HepG2 (cell line): ENCODE results near the gene C14orf93. TPM values are rescaled to one million over a fixed set of nuclear protein-coding genes. Genes with fewer than 3 reads are reported as not detected.

ENCODE experiments used
- ARNT ChIP-seq: fragments of 450-650 bp; IDR thresholded peaks from 2 replicates; pipeline ENCODE4 v1.6.1; 2017
- BRCA1 ChIP-seq: sonication (generic); formaldehyde crosslinking; IDR thresholded peaks from 2 replicates; pipeline ENCODE4 v1.4.0; 2020; ENCODE audit warnings: missing genetic modification reagents
- CEBPB ChIP-seq: IDR thresholded peaks from 2 replicates; pipeline ENCODE4 v1.6.1; 2011; ENCODE audit warnings: low read depth, low read length, improper control_type of control experiment, borderline replicate concordance
- FOXA1 ChIP-seq, 2 experiments: fragments of 450-650 bp in 1 of 2; sonication (generic) in 1 of 2; formaldehyde crosslinking in 1 of 2; IDR thresholded peaks; 2 replicates each; pipeline versions ENCODE4 v1.4.0 to v1.6.1; 2016 to 2020; ENCODE audit warnings: missing genetic modification reagents in 1 of 2
- HIC2 ChIP-seq: sonication (generic); formaldehyde crosslinking; IDR thresholded peaks from 2 replicates; pipeline ENCODE4 v1.9.0; 2022; ENCODE audit warnings: low read depth, missing genetic modification reagents
- HMGXB4 ChIP-seq, 2 experiments: sonication (generic) in 1 of 2; formaldehyde crosslinking in 1 of 2; IDR thresholded peaks; 2 replicates each; pipeline versions ENCODE4 v1.4.0 to v1.6.1; 2018 to 2020; ENCODE audit warnings: missing genetic modification reagents in 2 of 2, borderline replicate concordance in 1 of 2, low read depth in 1 of 2, mild to moderate bottlenecking in 1 of 2, missing biosample characterization in 1 of 2
- HNRNPH1 ChIP-seq: fragments of 200-400 bp; formaldehyde crosslinking; optimal IDR thresholded peaks from 2 replicates; pipeline ENCODE3; 2017; ENCODE audit warnings: mild to moderate bottlenecking, low read depth, low read length
- KDM1A ChIP-seq: IDR thresholded peaks from 2 replicates; pipeline ENCODE4 v1.6.1; 2016; ENCODE audit warnings: missing compliant biosample characterization
- MATR3 ChIP-seq: sonication (generic); formaldehyde crosslinking; IDR thresholded peaks from 2 replicates; pipeline ENCODE4 v1.4.0; 2020; ENCODE audit warnings: missing genetic modification reagents
- MAZ ChIP-seq, 2 experiments: sonication (generic) in 1 of 2; formaldehyde crosslinking in 1 of 2; IDR thresholded peaks; 2 replicates each; pipeline versions ENCODE4 v1.5.0 to v1.6.1; 2012 to 2020; ENCODE audit warnings: low read depth in 2 of 2, mild to moderate bottlenecking in 2 of 2, borderline replicate concordance in 1 of 2, improper control_type of control experiment in 1 of 2, low read length in 1 of 2, missing genetic modification reagents in 1 of 2, moderate library complexity in 1 of 2
- MLX ChIP-seq: IDR thresholded peaks from 2 replicates; pipeline ENCODE4 v1.6.1; 2016
- POGZ ChIP-seq: sonication (generic); formaldehyde crosslinking; IDR thresholded peaks from 2 replicates; pipeline ENCODE4 v1.4.0; 2020; ENCODE audit warnings: mild to moderate bottlenecking, missing genetic modification reagents
- RARG ChIP-seq: sonication (generic); formaldehyde crosslinking; IDR thresholded peaks from 2 replicates; pipeline ENCODE4 v1.4.0; 2020; ENCODE audit warnings: low read depth, mild to moderate bottlenecking, missing genetic modification reagents
- RBM39 ChIP-seq: fragments of 200-400 bp; formaldehyde crosslinking; IDR thresholded peaks from one replicate; pipeline ENCODE4 v1.6.1; 2018; ENCODE audit warnings: antibody characterized with exemption, mild to moderate bottlenecking, low read depth, low read length; ENCODE audit not compliant: poor library complexity, severe bottlenecking
- RXRA ChIP-seq: sonication (generic); formaldehyde crosslinking; IDR thresholded peaks from 2 replicates; pipeline ENCODE4 v1.5.1; 2020; ENCODE audit warnings: missing genetic modification reagents
- SOX6 ChIP-seq, 2 experiments: fragments of 450-650 bp in 1 of 2; sonication (generic) in 1 of 2; formaldehyde crosslinking in 1 of 2; IDR thresholded peaks; 2 replicates each; pipeline versions ENCODE4 v1.4.0 to v1.6.1; 2017 to 2020; ENCODE audit warnings: antibody characterized with exemption in 1 of 2, mild to moderate bottlenecking in 1 of 2, missing genetic modification reagents in 1 of 2
- ZFP1 ChIP-seq: IDR thresholded peaks from 2 replicates; pipeline ENCODE4 v1.6.1; 2016
- ZMYM4 ChIP-seq: sonication (generic); formaldehyde crosslinking; IDR thresholded peaks from 2 replicates; pipeline ENCODE4 v1.8.1; 2023; ENCODE audit warnings: mild to moderate bottlenecking, missing genetic modification reagents
- ZNF562 ChIP-seq: sonication (generic); formaldehyde crosslinking; IDR thresholded peaks from 2 replicates; pipeline ENCODE4 v1.8.0; 2022; ENCODE audit warnings: missing genetic modification reagents, borderline replicate concordance
- ZNF574 ChIP-seq: sonication (generic); formaldehyde crosslinking; IDR thresholded peaks from 2 replicates; pipeline ENCODE4 v1.4.0; 2020; ENCODE audit warnings: missing genetic modification reagents
- ZNF773 ChIP-seq: sonication (generic); formaldehyde crosslinking; IDR thresholded peaks from 2 replicates; pipeline ENCODE4 v1.4.0; 2020; ENCODE audit warnings: missing genetic modification reagents, borderline replicate concordance
- polyA plus RNA-seq, 8 experiments: library from polyadenylated mRNA; depleted of rRNA in 3 of 8; stranded (reverse) in 7 of 8; unstranded in 1 of 8; fragments of >200 nt; fragmentation: Illumina TruSeq in 4 of 8; extraction: Trizol in 4 of 8; gene quantifications; 2 replicates each; pipeline versions ENCODE4 v1.2.1 to v1.2.3, GENCODE V29; 2011 to 2016; ENCODE audit warnings: low read depth in 4 of 8, missing spikeins in 1 of 8, mixed read lengths in 1 of 8; ENCODE audit not compliant: insufficient read depth in 1 of 8
- total RNA-seq, 5 experiments: library from RNA; depleted of rRNA; stranded (reverse); fragments of >200 nt; fragmentation: Illumina TruSeq; extraction: Trizol; gene quantifications; 2 replicates each; pipeline ENCODE4 v1.2.3, GENCODE V29; 2016; ENCODE audit warnings: low read depth in 1 of 5

The C14orf93 gene
- total and polyA plus RNA-seq, 2 of the 13 experiments (the other 11 are each of a cell fraction or from before 2014, with no cell fraction given) = 11.4 to 22.5 TPM

GRCh38 chr14:23006544-23007419, 3.2 kb downstream of the C14orf93 start (continued):
- TF ChIP-seq HMGXB4 (CRISPR knock-in tag; IDR thresholded peaks at IDR 0.05; ENCODE audit: borderline replicate concordance in 1 of 2, low read depth in 1 of 2) (peak; percentile 99 to 100), KDM1A (peak; percentile 95), ZFP1 (CRISPR knock-in tag) (peak; percentile 92), RXRA (CRISPR knock-in tag) (peak; percentile 96), RBM39 (peak; percentile 100), RARG (CRISPR knock-in tag) (peak; percentile 98; the same call in 1 of the 2 replicates), MATR3 (CRISPR knock-in tag) (0 out of 2 replicates have a peak, but pooled peaks have one; percentile 84), ZNF773 (CRISPR knock-in tag) (peak; percentile 96), ZNF574 (peak; percentile 95), MLX (CRISPR knock-in tag) (peak; percentile 64; the same call in 1 of the 2 replicates), CEBPB (no peak), MAZ (IDR thresholded peaks at IDR 0.05; ENCODE audit: borderline replicate concordance, low read depth, low read length) (peak; percentile 97), MAZ (CRISPR knock-in tag; IDR thresholded peaks at IDR 0.05; ENCODE audit: low read depth) (peak; percentile 97), BRCA1 (CRISPR knock-in tag) (peak; percentile 90), HIC2 (CRISPR knock-in tag) (peak; percentile 90), POGZ (CRISPR knock-in tag) (peak; percentile 99), ZMYM4 (CRISPR knock-in tag) (peak; percentile 97), ZNF562 (CRISPR knock-in tag) (peak; percentile 90; the same call in 1 of the 2 replicates), HNRNPH1 (no peak), FOXA1 (IDR thresholded peaks at IDR 0.05) (no peak), FOXA1 (CRISPR knock-in tag; IDR thresholded peaks at IDR 0.05) (peak; percentile 76; the same call in 1 of the 2 replicates), ARNT (no peak), SOX6 (IDR thresholded peaks at IDR 0.05) (no peak), SOX6 (CRISPR knock-in tag; IDR thresholded peaks at IDR 0.05) (peak; percentile 94)
